HCT116 (cell line): ENCODE results near the gene SEC14L1.

Source experiments
- CBX3 ChIP-seq: IDR thresholded peaks from 2 replicates; pipeline ENCODE4 v1.6.1; 2012; ENCODE audit warnings: low read depth
- CEBPB ChIP-seq: IDR thresholded peaks from 2 replicates; pipeline ENCODE4 v1.6.1; 2012; ENCODE audit warnings: low read depth
- CTCF ChIP-seq, 3 experiments: fragments of 200-600 bp in 1 of 3; sonication (generic) in 1 of 3; IDR thresholded peaks in 2 of 3; conservative IDR thresholded peaks in 1 of 3; 2 replicates each; pipeline ENCODE4 v1.5.1; 2012 to 2017; ENCODE audit warnings: low read depth in 2 of 3, low read length in 2 of 3, antibody characterized with exemption in 1 of 3, borderline replicate concordance in 1 of 3, control low read depth in 1 of 3, mild to moderate bottlenecking in 1 of 3, mixed read lengths in 1 of 3, mixed run types in 1 of 3, moderate library complexity in 1 of 3; ENCODE audit not compliant: insufficient read depth in 1 of 3
- ELF1 ChIP-seq: IDR thresholded peaks from 2 replicates; pipeline ENCODE4 v1.6.1; 2012; ENCODE audit warnings: low read depth, borderline replicate concordance
- EZH2 ChIP-seq: fragments of 200-600 bp; sonication (generic); IDR thresholded peaks from 2 replicates; pipeline ENCODE4 v1.6.1; 2017; ENCODE audit warnings: antibody characterized with exemption, mixed run types
- FOSL1 ChIP-seq: IDR thresholded peaks from 2 replicates; pipeline ENCODE4 v1.6.1; 2012; ENCODE audit warnings: low read depth
- POLR2A ChIP-seq: IDR thresholded peaks from 2 replicates; pipeline ENCODE4 v1.7.0; 2011; ENCODE audit warnings: borderline replicate concordance; ENCODE audit not compliant: insufficient read depth, insufficient read length; ENCODE audit errors: extremely low read depth
- POLR2AphosphoS5 ChIP-seq: IDR thresholded peaks from 2 replicates; pipeline ENCODE4 v1.6.1; 2011; ENCODE audit warnings: mild to moderate bottlenecking, low read depth, low read length, moderate library complexity
- REST ChIP-seq: IDR thresholded peaks from 2 replicates; pipeline ENCODE4 v1.6.1; 2012; ENCODE audit warnings: low read depth
- SIN3A ChIP-seq: IDR thresholded peaks from 2 replicates; pipeline ENCODE4 v1.6.1; 2012; ENCODE audit warnings: low read depth
- SP1 ChIP-seq: IDR thresholded peaks from 2 replicates; pipeline ENCODE4 v1.6.1; 2012; ENCODE audit warnings: low read depth
- SRF ChIP-seq: IDR thresholded peaks from 2 replicates; pipeline ENCODE4 v1.6.1; 2012; ENCODE audit warnings: low read depth
- ZFX ChIP-seq: fragments of 450-650 bp; IDR thresholded peaks from 2 replicates; pipeline ENCODE4 v1.6.1; 2017
- ZNF274 ChIP-seq: fragments of 200-500 bp; sonication (Bioruptor generic); IDR thresholded peaks from 2 replicates; pipeline ENCODE4 v1.6.1; 2014; ENCODE audit warnings: mild to moderate bottlenecking, low read depth, low read length, inconsistent platforms

- TF ChIP-seq ELF1 (no peak), EZH2 (no peak), CTCF (IDR thresholded peaks at IDR 0.05 in 2 of 3, conservative IDR thresholded peaks at IDR 0.05 in 1 of 3; ENCODE audit: borderline replicate concordance in 1 of 3, insufficient read depth in 1 of 3, low read depth in 2 of 3, low read length in 2 of 3) (no peak), POLR2AphosphoS5 (no peak), SP1 (no peak), ZFX (no peak), POLR2A (no peak), REST (no peak), FOSL1 (no peak), SIN3A (no peak), ZNF274 (no peak), CEBPB (no peak), CBX3 (no peak), SRF (no peak)
Measured at GRCh38 chr17:77223642-77224420, 83.1 kb downstream of the SEC14L1 start.
